ENCODE measurements around the gene PPTC7.
"Not testable (repeated sequence)": the region's sequence is repeated elsewhere in the genome, so short reads cannot be mapped to it uniquely, and the experiment has no call there.

PPTC7 gene

DNA sequence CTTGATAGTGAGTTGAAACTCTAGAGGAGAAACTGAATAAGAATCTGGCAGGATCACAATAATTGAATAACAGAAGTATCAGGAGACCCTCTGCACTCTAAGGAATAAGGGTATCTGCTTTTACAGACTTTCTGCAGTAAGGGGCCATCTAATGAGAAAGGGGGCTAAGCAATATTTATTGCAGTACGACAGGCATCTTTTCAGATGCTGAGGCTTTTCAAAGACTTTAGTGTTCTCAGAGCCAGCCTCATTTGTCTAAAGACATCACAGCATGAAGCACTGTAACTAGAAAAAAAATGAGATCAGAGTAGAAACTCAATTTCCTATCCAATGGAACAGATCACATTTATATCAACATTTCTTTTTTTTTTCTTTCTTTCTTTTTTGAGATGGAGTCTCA, 22.2 kb downstream of the PPTC7 start:
- Histone ChIP-seq H3K27ac (ENCODE audit: low read length) (no peak overlapping the region), H3K36me3 (ENCODE audit: insufficient read depth, low read length) (peaks cover 3% of the 10 kb centered on the region; the same call in 1 of the 2 replicates), H3K4me3 (ENCODE audit: low read depth in 1 of 2, low read length in 2 of 2) (no peak overlapping the region), H3K4me2 (ENCODE audit: insufficient read depth, low read length) (no peak overlapping the region), H3K9ac (ENCODE audit: low read depth, low read length) (no peak overlapping the region), H3K27me3 (ENCODE audit: insufficient read depth, low read length, poor library complexity) (no peaks in the 10 kb centered on the region), H3K79me2 (ENCODE audit: insufficient read depth, low read length) (peaks cover 100% of the 10 kb centered on the region), H4K20me1 (ENCODE audit: insufficient read depth, low read length) (peaks cover 60% of the 10 kb centered on the region; the same call in 1 of the 2 replicates), H3K4me1 (ENCODE audit: insufficient read depth, low read length) (no peaks in the 10 kb centered on the region), H3K9me3 (ENCODE audit: insufficient read depth, low read length, severe bottlenecking) (no peaks in the 10 kb centered on the region), H2AFZ (ENCODE audit: low read depth, low read length) (no peak overlapping the region)
- DNase-seq (no peak), ATAC-seq (ENCODE audit: insufficient read depth, low read depth) (no peak)
- TF ChIP-seq, protein P1, sequence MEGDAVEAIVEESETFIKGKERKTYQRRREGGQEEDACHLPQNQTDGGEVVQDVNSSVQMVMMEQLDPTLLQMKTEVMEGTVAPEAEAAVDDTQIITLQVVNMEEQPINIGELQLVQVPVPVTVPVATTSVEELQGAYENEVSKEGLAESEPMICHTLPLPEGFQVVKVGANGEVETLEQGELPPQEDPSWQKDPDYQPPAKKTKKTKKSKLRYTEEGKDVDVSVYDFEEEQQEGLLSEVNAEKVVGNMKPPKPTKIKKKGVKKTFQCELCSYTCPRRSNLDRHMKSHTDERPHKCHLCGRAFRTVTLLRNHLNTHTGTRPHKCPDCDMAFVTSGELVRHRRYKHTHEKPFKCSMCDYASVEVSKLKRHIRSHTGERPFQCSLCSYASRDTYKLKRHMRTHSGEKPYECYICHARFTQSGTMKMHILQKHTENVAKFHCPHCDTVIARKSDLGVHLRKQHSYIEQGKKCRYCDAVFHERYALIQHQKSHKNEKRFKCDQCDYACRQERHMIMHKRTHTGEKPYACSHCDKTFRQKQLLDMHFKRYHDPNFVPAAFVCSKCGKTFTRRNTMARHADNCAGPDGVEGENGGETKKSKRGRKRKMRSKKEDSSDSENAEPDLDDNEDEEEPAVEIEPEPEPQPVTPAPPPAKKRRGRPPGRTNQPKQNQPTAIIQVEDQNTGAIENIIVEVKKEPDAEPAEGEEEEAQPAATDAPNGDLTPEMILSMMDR (IDR thresholded peaks at IDR 0.05; ENCODE audit: borderline replicate concordance, extremely low read depth, low read length, poor library complexity, severe bottlenecking) = no peak
- TF ChIP-seq EZH2 (IDR thresholded peaks at IDR 0.05; ENCODE audit: borderline replicate concordance, low read depth, low read length, severe bottlenecking) = no peak

DNA sequence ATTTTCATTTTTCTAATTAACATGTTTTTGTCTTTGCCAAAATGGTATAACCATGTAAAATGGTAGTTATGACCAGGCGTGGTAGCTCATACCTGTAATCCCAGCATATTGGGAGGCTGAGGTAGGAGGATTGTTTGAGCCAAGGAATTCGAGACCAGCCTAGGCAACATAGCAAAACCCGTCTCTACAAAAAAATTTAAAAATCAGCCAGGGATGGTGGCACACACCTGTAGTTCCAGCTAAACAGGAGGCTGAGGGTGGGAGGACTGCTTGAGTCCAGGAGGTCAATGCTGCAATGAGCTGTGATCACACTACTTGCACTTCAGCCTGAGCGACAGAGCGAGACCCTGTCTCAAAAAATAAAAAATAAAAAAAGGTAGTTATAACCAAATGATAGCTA, 23.1 kb downstream of the PPTC7 start:
- H4K20me1 ChIP-seq (ENCODE audit: insufficient read depth, low read length) = peaks cover 59% of the 10 kb centered on the region; the same call in 1 of the 2 replicates
- TF ChIP-seq, protein P1 (IDR thresholded peaks at IDR 0.05; ENCODE audit: borderline replicate concordance, extremely low read depth, low read length, poor library complexity, severe bottlenecking) = no peak
- TF ChIP-seq EZH2 (IDR thresholded peaks at IDR 0.05; ENCODE audit: borderline replicate concordance, low read depth, low read length, severe bottlenecking) = no peak
- H3K9ac ChIP-seq (ENCODE audit: low read depth, low read length) = no peak overlapping the region
- no peak overlapping the region for H3K27ac ChIP-seq (ENCODE audit: low read length)
- ATAC-seq (ENCODE audit: insufficient read depth, low read depth) (no peak), DNase-seq (no peak)
- H3K4me2 ChIP-seq (ENCODE audit: insufficient read depth, low read length) = no peak overlapping the region
- no peaks in the 10 kb centered on the region for H3K4me1 ChIP-seq (ENCODE audit: insufficient read depth, low read length)
- H3K27me3 ChIP-seq (ENCODE audit: insufficient read depth, low read length, poor library complexity) = no peaks in the 10 kb centered on the region
- peaks cover 100% of the 10 kb centered on the region for H3K79me2 ChIP-seq (ENCODE audit: insufficient read depth, low read length)
- no peak overlapping the region for H2AFZ ChIP-seq (ENCODE audit: low read depth, low read length)
- H3K9me3 ChIP-seq (ENCODE audit: insufficient read depth, low read length, severe bottlenecking) = no peaks in the 10 kb centered on the region
- no peak overlapping the region for H3K4me3 ChIP-seq (ENCODE audit: low read depth in 1 of 2, low read length in 2 of 2)
- peaks cover 3% of the 10 kb centered on the region; the same call in 1 of the 2 replicates for H3K36me3 ChIP-seq (ENCODE audit: insufficient read depth, low read length)

DNA sequence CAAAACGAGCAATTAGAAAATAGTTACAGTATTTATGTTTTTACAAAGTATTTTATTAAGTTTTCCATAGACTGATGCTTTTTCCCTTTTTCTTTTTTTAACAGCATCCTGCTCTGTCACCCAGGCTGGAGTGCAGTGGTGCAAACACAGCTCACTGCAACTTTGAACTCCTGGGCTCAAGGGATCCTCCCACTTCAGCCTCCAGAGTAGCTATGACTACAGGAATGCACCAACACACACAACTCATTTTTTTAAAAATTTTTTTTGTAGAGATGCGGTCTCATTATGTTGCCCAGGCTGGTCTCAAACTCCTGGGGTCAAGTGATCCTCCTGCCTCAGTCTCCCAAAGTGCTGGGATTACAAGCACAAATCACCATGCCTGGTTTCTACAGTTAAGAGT, 24.2 kb downstream of the PPTC7 start:
- not testable (repeated sequence) for H2AFZ ChIP-seq (ENCODE audit: low read depth, low read length); H3K27ac ChIP-seq (ENCODE audit: low read length); H3K9ac ChIP-seq (ENCODE audit: low read depth, low read length); DNase-seq; H3K9me3 ChIP-seq (ENCODE audit: insufficient read depth, low read length, severe bottlenecking); H3K4me2 ChIP-seq (ENCODE audit: insufficient read depth, low read length); H3K4me1 ChIP-seq (ENCODE audit: insufficient read depth, low read length); H3K36me3 ChIP-seq (ENCODE audit: insufficient read depth, low read length); H3K27me3 ChIP-seq (ENCODE audit: insufficient read depth, low read length, poor library complexity); H3K4me3 ChIP-seq (ENCODE audit: low read depth in 1 of 2, low read length in 2 of 2); ATAC-seq (ENCODE audit: insufficient read depth, low read depth)
- H3K79me2 ChIP-seq (ENCODE audit: insufficient read depth, low read length) = peaks cover 100% of the 10 kb centered on the region
- H4K20me1 ChIP-seq (ENCODE audit: insufficient read depth, low read length) = peaks cover 54% of the 10 kb centered on the region; the same call in 1 of the 2 replicates

DNA sequence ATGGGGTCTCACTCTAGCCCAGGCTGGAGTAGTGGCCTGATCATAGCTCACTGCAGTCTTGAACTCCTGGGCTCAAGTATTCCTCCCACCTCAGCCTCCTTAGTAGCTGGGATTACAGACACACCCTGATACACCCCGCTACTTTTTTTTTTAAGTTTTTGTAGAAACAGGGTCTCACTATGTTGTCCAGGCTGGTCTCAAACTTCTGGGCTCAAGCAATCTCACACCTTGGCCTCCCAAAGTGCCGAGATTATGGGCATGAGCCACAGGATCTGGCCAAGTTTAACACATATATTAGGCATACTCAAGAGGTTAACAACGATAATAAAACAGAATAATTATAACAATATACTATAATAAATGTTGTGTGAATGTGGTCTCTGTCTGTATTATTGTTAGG, 25.8 kb downstream of the PPTC7 start:
- Histone ChIP-seq H3K36me3 (ENCODE audit: insufficient read depth, low read length) (peaks cover 3% of the 10 kb centered on the region; the same call in 1 of the 2 replicates), H3K4me2 (ENCODE audit: insufficient read depth, low read length) (no peak overlapping the region), H3K27ac (ENCODE audit: low read length) (no peak overlapping the region), H3K9me3 (ENCODE audit: insufficient read depth, low read length, severe bottlenecking) (no peaks in the 10 kb centered on the region), H3K4me3 (ENCODE audit: low read depth in 1 of 2, low read length in 2 of 2) (no peak overlapping the region), H3K27me3 (ENCODE audit: insufficient read depth, low read length, poor library complexity) (no peaks in the 10 kb centered on the region), H4K20me1 (ENCODE audit: insufficient read depth, low read length) (peaks cover 50% of the 10 kb centered on the region; the same call in 1 of the 2 replicates), H3K79me2 (ENCODE audit: insufficient read depth, low read length) (peaks cover 99% of the 10 kb centered on the region), H3K9ac (ENCODE audit: low read depth, low read length) (no peak overlapping the region), H2AFZ (ENCODE audit: low read depth, low read length) (no peak overlapping the region), H3K4me1 (ENCODE audit: insufficient read depth, low read length) (no peaks in the 10 kb centered on the region)
- TF ChIP-seq, protein P1 (IDR thresholded peaks at IDR 0.05; ENCODE audit: borderline replicate concordance, extremely low read depth, low read length, poor library complexity, severe bottlenecking) = no peak
- no peak for TF ChIP-seq EZH2 (IDR thresholded peaks at IDR 0.05; ENCODE audit: borderline replicate concordance, low read depth, low read length, severe bottlenecking)
- no peak for DNase-seq
- no peak for ATAC-seq (ENCODE audit: insufficient read depth, low read depth)
